Stimulated activated CD8-positive, alpha-beta memory T cell treated with anti-CD3 and anti-CD28 coated beads, Interleukin-7, amount 100 ng/mL, for 24 hours (primary cell): Measurements from ENCODE around the gene CPEB4.

ENCODE experiments used
- DNase-seq: peaks from one replicate; pipeline ENCODE4 v3.0.0-alpha.2; 2020; ENCODE audit warnings: low read depth

The CPEB4 gene

GRCh38 chr5:173913686-173914321 is 25.7 kb downstream of the CPEB4 start:
- no peak for DNase-seq

DNA sequence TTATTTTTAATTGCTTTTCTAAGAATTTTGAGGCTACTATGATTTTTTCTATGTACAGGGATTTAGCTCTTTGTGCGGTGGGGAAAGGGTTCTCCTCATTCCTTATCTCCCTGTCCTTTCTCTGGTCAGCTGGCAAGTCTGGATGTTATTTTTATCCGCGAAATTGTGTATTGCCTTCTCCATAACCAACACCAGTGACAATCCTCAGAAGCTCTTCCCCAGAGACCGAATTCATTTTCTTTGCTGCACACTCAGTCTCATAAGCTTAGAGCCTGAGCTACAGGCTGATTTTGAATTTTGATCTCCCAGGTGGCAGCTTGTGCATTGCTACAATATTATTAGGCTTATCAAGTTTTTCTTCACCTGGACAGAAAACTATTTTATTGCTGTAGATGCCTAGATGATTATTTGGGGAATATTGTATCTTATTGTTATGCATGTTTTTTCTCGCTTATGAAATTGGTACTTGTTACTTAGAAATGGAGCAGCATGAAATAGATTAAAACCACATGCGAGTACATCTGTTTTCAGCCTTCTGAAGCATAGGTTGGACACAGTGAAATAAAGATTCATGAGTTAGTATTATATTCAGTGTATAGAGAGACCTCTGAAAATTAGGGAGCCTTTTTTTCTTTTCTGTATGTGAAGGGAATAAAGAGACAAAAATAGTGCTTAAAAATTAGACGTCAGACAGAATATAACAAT is 27.3 kb downstream of the CPEB4 start:
- no peak for DNase-seq

GRCh38 chr5:173916233-173916632 is 28.1 kb downstream of the CPEB4 start:
- DNase-seq, result no peak

GRCh38 chr5:173917788-173918786 is 29.9 kb downstream of the CPEB4 start:
- DNase-seq, result peak; percentile 13

GRCh38 chr5:173919443-173919842 is 31.3 kb downstream of the CPEB4 start:
- no peak for DNase-seq

DNA sequence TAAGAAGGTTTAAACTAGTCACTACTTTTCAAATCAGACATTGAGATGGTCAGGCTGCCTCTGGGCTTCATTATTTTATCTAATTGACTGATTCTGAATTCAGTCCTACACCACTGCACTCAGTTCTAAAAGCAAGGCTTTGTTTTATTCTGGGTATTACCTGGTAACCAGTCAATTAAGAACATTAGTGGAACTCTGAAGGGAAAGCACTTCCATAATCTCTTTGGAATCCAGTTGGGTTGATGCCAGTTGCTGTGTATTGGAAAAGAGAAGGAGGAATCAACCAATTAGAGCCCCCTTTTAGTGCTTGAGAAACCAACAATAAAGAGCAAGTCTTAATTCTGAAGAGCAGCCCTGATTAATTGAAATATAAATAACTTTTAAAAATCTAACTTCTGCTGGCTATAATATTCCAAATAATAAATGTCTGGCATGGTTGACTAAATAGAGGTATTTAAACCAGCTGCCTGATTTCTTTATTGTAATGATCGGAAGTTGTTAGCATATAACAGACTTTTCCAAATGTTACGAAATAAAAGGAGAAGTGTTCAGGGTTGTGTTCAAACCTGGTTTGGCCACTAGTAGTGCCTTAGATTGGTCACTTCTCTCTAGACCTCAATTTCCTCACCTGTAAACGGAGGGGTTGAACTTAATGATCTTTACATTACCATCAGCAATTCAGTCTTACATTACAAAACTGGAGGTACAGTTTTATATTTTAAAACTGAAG is 32.0 kb downstream of the CPEB4 start:
- DNase-seq, result no peak

- no peak for DNase-seq
Measured at GRCh38 chr5:173920866-173921555, 32.9 kb downstream of the CPEB4 start.

GRCh38 chr5:173922527-173922926 is 34.4 kb downstream of the CPEB4 start:
- DNase-seq, result no peak

DNA sequence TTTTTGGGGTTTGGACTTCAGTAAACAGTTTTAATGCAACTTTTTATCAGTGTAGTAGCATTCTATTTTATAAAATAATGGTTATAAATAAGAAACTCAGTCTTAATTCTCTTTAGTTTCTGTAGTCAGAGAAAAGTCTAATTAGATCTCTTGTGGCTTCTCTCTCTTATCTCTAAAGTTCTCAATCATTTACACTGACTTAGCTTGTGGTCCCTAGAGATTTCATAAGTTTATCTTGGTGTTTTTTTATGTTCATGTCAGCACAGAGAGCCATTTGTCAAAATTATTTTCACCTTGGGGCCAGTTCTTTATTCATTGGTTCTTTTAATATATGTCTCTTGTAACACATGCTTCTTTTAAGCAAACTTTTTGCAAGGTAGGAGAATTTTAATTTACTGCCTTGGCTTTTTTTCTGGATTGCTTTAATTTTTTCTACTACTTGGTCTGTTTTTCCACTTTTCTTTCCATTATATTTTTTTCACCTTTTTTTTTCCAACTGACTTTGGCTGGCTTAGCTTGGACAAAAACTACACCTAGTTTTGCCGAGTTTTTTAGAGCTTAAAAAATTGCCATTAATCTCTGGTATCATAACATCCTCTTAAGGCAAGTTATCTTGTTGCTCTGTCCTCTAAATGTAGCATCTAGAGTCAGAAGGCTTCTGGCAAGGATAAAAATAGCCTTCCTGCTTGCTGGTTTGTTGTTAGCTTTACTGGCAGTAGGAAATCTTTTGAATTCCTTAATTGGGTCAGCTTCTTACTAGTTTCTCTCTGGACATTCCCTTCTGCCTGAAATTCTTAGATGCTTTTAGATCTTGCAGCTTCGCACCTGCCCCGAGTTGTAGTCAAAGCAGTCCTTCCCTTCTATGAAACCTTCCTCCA is 35.3 kb downstream of the CPEB4 start:
- no peak for DNase-seq

GRCh38 chr5:173924899-173925298 is 36.8 kb downstream of the CPEB4 start:
- no peak for DNase-seq

DNA sequence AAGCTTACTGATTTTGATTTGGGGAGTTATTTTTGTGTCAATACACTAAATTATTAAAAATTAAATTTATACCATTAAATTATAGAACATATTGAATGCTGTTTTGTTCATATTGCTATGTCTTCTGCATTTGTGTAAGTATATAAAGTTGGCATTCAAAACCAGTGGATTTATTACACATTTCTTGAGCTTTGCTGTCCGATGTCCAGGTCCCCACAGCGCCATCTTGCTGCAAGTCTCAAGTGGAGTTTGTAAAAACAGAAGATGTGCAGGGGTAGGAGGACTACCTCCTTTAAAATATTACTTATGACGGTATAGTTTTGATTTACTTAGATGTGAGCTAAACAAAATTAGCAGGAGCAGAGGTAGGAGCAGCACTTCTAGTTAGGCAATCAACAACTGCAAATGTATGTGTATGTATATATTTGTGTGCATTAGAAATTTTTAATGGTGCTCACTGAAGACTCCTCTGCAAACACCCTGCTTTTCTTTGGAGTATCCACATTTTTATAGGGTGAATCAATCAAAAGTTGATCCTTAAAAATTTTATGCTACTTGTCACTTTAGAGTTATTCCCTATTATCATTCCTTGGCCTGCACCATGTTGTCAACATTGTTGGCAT is 37.4 kb downstream of the CPEB4 start:
- no peak for DNase-seq

- DNase-seq, result no peak
Measured at GRCh38 chr5:173926359-173926758, 38.2 kb downstream of the CPEB4 start.

DNA sequence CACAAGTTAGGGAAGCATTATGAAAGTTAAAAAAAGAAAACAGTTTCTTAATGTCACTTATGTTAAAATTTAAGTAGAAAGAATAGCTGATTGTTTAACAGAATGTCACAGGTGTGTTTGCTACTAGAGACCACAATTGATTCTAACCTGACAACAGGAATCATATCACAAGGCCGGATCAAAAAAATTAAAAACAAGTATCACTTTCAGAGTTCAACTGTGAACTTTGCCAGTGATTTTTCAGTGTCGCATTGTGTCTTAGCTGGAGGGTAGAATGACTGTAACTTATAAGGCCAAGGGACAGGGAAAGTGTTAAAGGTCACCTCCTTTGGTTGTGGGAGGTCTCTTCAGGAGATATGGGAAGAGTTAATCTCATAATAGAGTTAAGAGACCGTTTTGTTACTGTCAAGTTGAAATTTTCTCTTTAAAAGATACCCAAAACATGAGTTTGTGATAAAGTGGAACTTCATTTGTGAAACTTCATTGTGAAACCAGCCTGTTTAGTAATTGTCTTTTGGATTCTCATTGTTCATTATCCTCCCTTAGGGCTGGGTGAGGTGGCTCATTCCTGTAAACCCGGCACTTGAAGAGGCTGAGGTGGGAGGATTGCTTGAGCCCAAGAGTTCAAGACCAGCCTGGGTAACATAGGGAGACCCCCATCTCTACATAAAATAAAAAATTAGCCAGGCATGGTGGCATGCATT is 40.9 kb downstream of the CPEB4 start:
- no peak for DNase-seq

DNA sequence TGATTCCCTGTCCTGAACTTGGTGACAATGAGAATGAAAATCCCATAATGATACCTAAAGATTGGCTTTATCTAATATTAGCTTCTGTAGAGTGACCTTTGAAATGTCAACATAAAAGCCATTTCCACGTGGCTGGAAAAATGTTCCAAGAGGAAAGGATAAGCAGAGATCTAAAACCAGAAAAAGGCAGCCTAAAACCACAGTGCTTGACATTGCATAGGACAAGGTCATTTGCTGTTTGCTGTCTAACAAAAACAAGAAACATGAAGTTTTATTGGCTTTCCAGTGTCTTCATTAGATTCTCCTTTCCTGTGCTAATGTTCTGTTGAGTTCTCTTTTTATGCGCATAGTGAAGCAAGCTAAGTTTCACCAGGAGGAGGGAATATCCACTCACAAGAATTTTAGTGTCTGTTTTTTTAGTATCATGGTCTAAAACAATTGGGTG is 44.6 kb downstream of the CPEB4 start:
- DNase-seq, result no peak

- no peak for DNase-seq
Measured at GRCh38 chr5:173933901-173934300, 45.8 kb downstream of the CPEB4 start.

GRCh38 chr5:173935396-173935795 is 47.2 kb downstream of the CPEB4 start:
- DNase-seq, result no peak

DNA sequence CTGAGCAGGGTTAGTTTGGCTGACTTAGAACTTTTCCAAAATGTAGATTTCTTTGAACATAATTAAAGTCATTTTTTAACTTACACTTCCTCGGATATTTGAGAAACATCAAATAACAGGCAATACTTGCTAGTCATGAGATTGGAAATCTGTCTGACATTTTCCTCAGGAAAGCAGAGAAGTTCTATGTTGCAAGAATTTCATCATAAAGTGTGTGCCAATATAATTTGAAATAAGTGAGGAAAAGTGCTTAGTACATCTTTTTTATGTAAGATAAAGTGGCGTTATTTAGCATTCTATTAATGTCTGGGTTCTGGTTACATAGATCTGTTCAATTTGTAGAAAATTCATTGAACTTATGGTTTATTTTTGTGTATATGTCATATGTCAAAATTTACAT is 52.1 kb downstream of the CPEB4 start:
- DNase-seq, result no peak

- no peak for DNase-seq
Measured at GRCh38 chr5:173941102-173941501, 53.0 kb downstream of the CPEB4 start.

- no peak for DNase-seq
Measured at GRCh38 chr5:173941758-173942401, 53.7 kb downstream of the CPEB4 start.
